HepG2 (cell line): ENCODE data around the gene PIEZO1. TPM values are rescaled to one million over a fixed set of nuclear protein-coding genes. Genes with fewer than 3 reads are reported as not detected.

Experiments
- AFF4 ChIP-seq: sonication (generic); formaldehyde crosslinking; IDR thresholded peaks from 2 replicates; pipeline ENCODE4 v1.4.0; 2020; ENCODE audit warnings: missing genetic modification reagents
- AGO1 ChIP-seq: fragments of 200-400 bp; formaldehyde crosslinking; IDR thresholded peaks from 2 replicates; pipeline ENCODE4 v1.6.1; 2017; ENCODE audit warnings: mild to moderate bottlenecking, low read depth, low read length, moderate library complexity; ENCODE audit not compliant: poor library complexity, severe bottlenecking
- CCDC6 ChIP-seq: sonication (generic); formaldehyde crosslinking; IDR thresholded peaks from 2 replicates; pipeline ENCODE4 v1.8.1; 2022; ENCODE audit warnings: mild to moderate bottlenecking, missing genetic modification reagents, moderate library complexity
- KAT8 ChIP-seq: IDR thresholded peaks from 2 replicates; pipeline ENCODE4 v1.6.1; 2016; ENCODE audit warnings: missing genetic modification reagents, missing compliant biosample characterization
- MAF1 ChIP-seq: sonication (generic); formaldehyde crosslinking; IDR thresholded peaks from 2 replicates; pipeline ENCODE4 v1.5.0; 2020; ENCODE audit warnings: missing genetic modification reagents, borderline replicate concordance
- POLR2AphosphoS5 ChIP-seq: IDR thresholded peaks from 2 replicates; pipeline ENCODE4 v1.6.1; 2012; ENCODE audit warnings: low read depth, low read length
- POLR2G ChIP-seq: fragments of 200-400 bp; formaldehyde crosslinking; IDR thresholded peaks from 2 replicates; pipeline ENCODE4 v1.6.1; 2018; ENCODE audit warnings: mild to moderate bottlenecking, low read depth, low read length, moderate library complexity
- PRMT3 ChIP-seq: sonication (generic); formaldehyde crosslinking; IDR thresholded peaks from 2 replicates; pipeline ENCODE4 v1.8.1; 2022; ENCODE audit warnings: low read depth, mild to moderate bottlenecking, moderate library complexity, missing genetic modification reagents, borderline replicate concordance
- RBFOX2 ChIP-seq: fragments of 200-400 bp; formaldehyde crosslinking; IDR thresholded peaks from 2 replicates; pipeline ENCODE4 v1.6.1; 2017; ENCODE audit warnings: low read depth, mild to moderate bottlenecking, low read length
- TARDBP ChIP-seq: sonication (generic); formaldehyde crosslinking; IDR thresholded peaks from 2 replicates; pipeline ENCODE4 v1.8.0; 2022; ENCODE audit warnings: mild to moderate bottlenecking, missing genetic modification reagents
- TMF1 ChIP-seq: sonication (generic); formaldehyde crosslinking; IDR thresholded peaks from 2 replicates; pipeline ENCODE4 v1.8.1; 2022; ENCODE audit warnings: low read depth, missing genetic modification reagents
- U2AF1 ChIP-seq: fragments of 200-400 bp; formaldehyde crosslinking; optimal IDR thresholded peaks from 2 replicates; pipeline ENCODE3; 2017; ENCODE audit warnings: mild to moderate bottlenecking, low read depth, low read length
- ZBTB42 ChIP-seq: sonication (generic); formaldehyde crosslinking; IDR thresholded peaks from 2 replicates; pipeline ENCODE4 v1.5.0; 2020; ENCODE audit warnings: mild to moderate bottlenecking, missing genetic modification reagents
- ZFY ChIP-seq: sonication (generic); formaldehyde crosslinking; IDR thresholded peaks from 2 replicates; pipeline ENCODE4 v1.4.0; 2020; ENCODE audit warnings: missing genetic modification reagents
- ZHX1 ChIP-seq: sonication (generic); formaldehyde crosslinking; IDR thresholded peaks from 2 replicates; pipeline ENCODE4 v1.8.1; 2022; ENCODE audit warnings: low read depth, mild to moderate bottlenecking, missing genetic modification reagents
- ZNF562 ChIP-seq: sonication (generic); formaldehyde crosslinking; IDR thresholded peaks from 2 replicates; pipeline ENCODE4 v1.8.0; 2022; ENCODE audit warnings: missing genetic modification reagents, borderline replicate concordance
- polyA plus RNA-seq, 8 experiments: library from polyadenylated mRNA; depleted of rRNA in 3 of 8; stranded (reverse) in 7 of 8; unstranded in 1 of 8; fragments of >200 nt; fragmentation: Illumina TruSeq in 4 of 8; extraction: Trizol in 4 of 8; gene quantifications; 2 replicates each; pipeline versions ENCODE4 v1.2.1 to v1.2.3, GENCODE V29; 2011 to 2016; ENCODE audit warnings: low read depth in 4 of 8, missing spikeins in 1 of 8, mixed read lengths in 1 of 8; ENCODE audit not compliant: insufficient read depth in 1 of 8
- total RNA-seq, 5 experiments: library from RNA; depleted of rRNA; stranded (reverse); fragments of >200 nt; fragmentation: Illumina TruSeq; extraction: Trizol; gene quantifications; 2 replicates each; pipeline ENCODE4 v1.2.3, GENCODE V29; 2016; ENCODE audit warnings: low read depth in 1 of 5

The PIEZO1 gene
- total and polyA plus RNA-seq, 2 of the 13 experiments (the other 11 are each of a cell fraction or from before 2014, with no cell fraction given): 67.9 to 85.0 TPM

GRCh38 chr16:88809676-88810165 lies 24.7 kb upstream of the PIEZO1 start (continued):
- TF ChIP-seq ZFY (CRISPR knock-in tag): peak; percentile 36; the same call in 1 of the 2 replicates
- TF ChIP-seq ZBTB42 (CRISPR knock-in tag): 0 out of 2 replicates have a peak, but pooled peaks have one; percentile 38
- TF ChIP-seq AGO1: peak; percentile 84
- 0 out of 2 replicates have a peak, but pooled peaks have one; percentile 17 for TF ChIP-seq MAF1 (CRISPR knock-in tag)
- no peak for TF ChIP-seq KAT8 (CRISPR knock-in tag)
- TF ChIP-seq PRMT3 (CRISPR knock-in tag): peak; percentile 92
- 0 out of 2 replicates have a peak, but pooled peaks have one; percentile 21 for TF ChIP-seq CCDC6 (CRISPR knock-in tag)
- no peak for TF ChIP-seq AFF4 (CRISPR knock-in tag)
- TF ChIP-seq TMF1 (CRISPR knock-in tag): 0 out of 2 replicates have a peak, but pooled peaks have one; percentile 22
- TF ChIP-seq ZNF562 (CRISPR knock-in tag): no peak
- TF ChIP-seq RBFOX2: peak; percentile 71
- 0 out of 2 replicates have a peak, but pooled peaks have one; percentile 35 for TF ChIP-seq ZHX1 (CRISPR knock-in tag)
- TF ChIP-seq POLR2G: peak; percentile 50
- TF ChIP-seq U2AF1: no peak
- TF ChIP-seq TARDBP: no peak
- TF ChIP-seq POLR2AphosphoS5: peak; percentile 60
